NCI-H128 (cell line): Measurements from ENCODE around the gene DLG1.

Experiments used
- DNase-seq: peaks from one replicate; lab custom pipeline; 2025; ENCODE audit not compliant: unreplicated experiment; lab: John Stamatoyannopoulos, UW

DLG1 gene

DNA sequence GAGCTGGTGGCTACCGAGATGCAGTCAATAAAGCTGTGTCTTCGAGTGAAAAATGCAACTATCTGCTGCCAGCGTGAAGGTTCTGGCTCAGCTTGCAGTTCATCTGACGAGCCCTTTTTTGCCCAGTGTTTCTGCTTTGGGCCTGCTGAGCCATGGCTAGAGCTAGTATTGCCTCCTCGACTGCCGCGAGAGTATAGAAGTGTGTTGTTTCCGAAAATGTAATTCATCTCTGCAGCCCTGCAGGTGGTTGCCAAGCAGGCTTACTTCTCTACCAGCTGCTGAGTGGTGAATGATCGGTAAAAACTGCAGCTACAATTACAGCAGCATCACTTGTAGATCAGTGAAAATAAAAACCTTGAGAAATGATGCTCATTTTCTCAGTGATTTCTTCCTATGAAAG is 114.8 kb downstream of the DLG1 start:
- peak; percentile 82 for DNase-seq

- DNase-seq = no peak
Measured at GRCh38 chr3:197181741-197182140, 116.7 kb downstream of the DLG1 start.

- DNase-seq = no peak
Measured at GRCh38 chr3:197178998-197179397, 119.4 kb downstream of the DLG1 start.

GRCh38 chr3:197175503-197175902 is 122.9 kb downstream of the DLG1 start:
- no peak for DNase-seq

GRCh38 chr3:197174927-197175326 is 123.5 kb downstream of the DLG1 start:
- no peak for DNase-seq

GRCh38 chr3:197173620-197174019 is 124.8 kb downstream of the DLG1 start:
- DNase-seq = no peak

DNA sequence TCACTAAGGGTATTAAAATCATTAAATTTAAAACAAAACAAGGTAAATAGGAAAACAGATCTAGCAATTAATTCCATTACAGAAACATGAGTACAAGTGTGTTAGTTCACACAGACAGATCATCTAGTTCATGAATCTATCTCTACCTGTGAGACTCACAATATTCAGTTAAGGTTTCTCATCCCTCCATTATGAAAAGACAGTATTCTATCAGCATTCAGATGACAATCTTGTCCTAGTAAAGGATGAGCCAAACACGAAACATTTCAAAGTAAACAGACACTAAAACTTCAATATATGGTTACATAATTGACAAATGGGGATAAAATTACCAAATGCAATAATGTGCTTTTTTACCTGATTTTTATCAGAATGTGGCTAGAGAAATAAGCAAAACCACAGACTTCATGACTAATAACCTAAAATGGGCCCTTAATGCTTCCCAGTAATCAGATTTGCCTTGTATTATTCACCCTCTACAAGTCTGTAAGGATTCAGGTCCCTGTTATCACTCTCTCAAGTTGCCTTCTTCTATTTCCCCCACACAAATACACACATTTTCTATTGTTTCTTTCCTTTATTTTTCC is 126.8 kb downstream of the DLG1 start:
- no peak for DNase-seq

DNA sequence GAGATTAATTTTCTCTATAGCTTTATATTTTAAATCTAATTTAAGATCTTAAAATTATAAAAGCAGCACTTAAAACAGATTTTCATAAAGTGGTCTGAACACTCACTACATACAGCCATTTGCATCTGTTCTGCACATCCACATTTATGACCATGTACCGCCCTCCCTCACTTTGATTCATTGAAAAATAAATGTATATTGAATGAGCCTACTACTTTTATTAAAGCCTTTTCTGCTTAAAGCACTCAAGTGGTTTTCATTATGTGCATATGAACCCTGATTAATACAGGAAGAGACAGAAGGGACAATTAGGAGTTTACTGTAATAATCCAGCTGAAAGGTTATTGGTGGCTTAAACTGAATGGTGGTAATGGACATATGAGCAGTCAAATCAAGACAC is 129.4 kb downstream of the DLG1 start:
- no peak for DNase-seq

GRCh38 chr3:197168606-197169005 is 129.8 kb downstream of the DLG1 start:
- DNase-seq = no peak

- DNase-seq = no peak
Measured at GRCh38 chr3:197168063-197168462, 130.3 kb downstream of the DLG1 start.

DNA sequence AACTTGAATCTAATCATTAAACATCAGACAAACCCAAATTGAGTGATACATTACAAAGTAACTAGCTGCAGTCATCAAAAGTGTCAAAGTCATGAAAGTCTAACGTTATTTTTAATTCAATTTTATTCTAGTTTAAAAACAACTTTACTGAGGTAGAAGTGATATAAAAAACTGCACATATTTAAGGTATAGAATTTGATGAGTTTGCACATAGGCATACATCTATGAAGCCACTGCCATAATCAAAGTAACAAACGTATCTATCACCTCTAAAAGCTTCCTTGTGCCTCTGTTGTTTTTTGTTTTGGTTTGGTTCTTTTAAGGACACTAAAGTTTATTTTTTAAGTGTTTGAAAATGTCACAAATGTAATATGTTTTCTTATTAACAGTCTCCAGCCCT is 130.9 kb downstream of the DLG1 start:
- DNase-seq = no peak

GRCh38 chr3:197165890-197166289 is 132.5 kb downstream of the DLG1 start:
- no peak for DNase-seq

DNA sequence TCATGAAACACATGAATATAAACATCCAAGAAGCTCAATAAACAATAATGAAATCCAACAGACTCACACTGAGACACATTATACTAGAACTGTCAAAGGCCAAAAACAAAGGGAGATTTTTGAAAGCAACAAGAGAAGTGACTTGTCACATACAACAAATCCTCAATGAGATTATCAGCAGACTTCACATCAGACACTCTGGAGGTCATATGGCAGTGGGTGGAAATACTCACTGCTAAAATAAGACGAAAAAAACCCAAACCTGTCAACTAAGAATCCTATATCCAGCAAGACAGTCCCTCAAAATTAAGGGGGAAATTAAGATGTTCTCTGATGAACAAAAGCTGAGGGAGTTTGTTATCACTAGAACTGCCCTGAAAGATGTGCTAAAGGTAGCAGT is 143.4 kb downstream of the DLG1 start:
- DNase-seq = no peak

- no peak for DNase-seq
Measured at GRCh38 chr3:197151580-197151979, 146.8 kb downstream of the DLG1 start.

GRCh38 chr3:197149528-197149927 is 148.9 kb downstream of the DLG1 start:
- DNase-seq = no peak

- DNase-seq = no peak
Measured at GRCh38 chr3:197144188-197144587, 154.2 kb downstream of the DLG1 start.

GRCh38 chr3:197139586-197139985 is 158.8 kb downstream of the DLG1 start:
- no peak for DNase-seq

DNA sequence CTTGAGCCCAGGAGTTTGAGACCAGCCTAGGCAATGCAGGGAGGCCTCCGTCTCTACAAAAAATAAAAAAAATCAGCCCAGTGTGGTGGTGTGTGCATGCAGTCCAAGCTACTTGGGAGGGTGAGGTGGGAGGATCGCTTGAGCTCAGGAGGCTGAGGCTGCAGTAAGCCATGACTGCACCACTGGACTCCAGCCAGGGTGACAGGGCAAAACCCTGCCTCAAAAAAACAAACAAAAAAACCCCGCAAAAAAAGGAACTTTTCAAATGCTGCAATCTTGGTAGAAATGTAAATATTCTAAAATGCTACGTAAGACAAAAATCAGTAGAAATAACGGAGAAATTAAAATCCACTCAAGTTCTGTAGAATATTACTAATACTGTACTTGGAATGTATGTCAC is 160.7 kb downstream of the DLG1 start:
- no peak for DNase-seq

- no peak for DNase-seq
Measured at GRCh38 chr3:197136744-197137143, 161.7 kb downstream of the DLG1 start.

DNA sequence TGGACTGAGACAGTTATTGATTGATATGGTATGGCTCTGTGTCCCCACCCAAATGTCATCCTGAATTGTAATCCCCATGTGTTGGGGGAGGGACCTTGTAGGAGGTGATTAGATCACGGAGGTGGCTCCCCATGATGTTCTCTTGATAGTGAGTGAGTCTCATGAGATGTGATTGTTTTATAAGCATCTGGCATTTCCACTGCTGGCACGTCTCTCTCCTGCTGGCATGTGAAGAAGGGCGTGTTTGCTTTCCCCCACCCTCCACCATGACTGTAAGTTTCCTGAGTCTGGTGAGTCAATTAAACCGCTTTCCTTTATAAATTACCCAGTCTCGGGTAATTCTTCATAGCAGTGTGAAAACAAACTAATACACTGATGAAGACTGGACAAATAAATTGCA is 163.2 kb downstream of the DLG1 start:
- no peak for DNase-seq

- DNase-seq = no peak
Measured at GRCh38 chr3:197132916-197133530, 165.4 kb downstream of the DLG1 start.

GRCh38 chr3:197125636-197126035 is 172.8 kb downstream of the DLG1 start:
- no peak for DNase-seq

DNA sequence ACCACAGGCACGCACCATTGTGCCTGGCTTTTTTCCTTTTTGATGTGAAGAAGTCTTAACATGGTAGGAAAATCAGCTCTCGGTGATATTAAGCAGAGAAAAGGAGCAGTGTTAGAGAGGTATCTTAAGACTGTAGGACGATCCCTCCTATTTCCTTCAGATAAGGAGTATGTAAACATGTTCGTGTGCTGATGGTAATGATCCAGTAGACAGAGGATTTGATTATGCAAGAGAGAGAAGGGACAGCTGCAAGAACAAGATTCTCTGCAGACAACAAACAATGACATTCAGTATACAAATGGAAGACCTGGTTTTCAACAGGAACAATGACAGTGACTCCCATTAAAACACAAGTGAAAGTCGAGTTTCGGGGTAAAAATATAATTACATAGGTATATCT is 173.7 kb downstream of the DLG1 start:
- DNase-seq = no peak
